ENCODE data around the gene ARRDC1.

Gene ARRDC1

GRCh38 chr9:137589441-137590122 lies 15.9 kb upstream of the ARRDC1 start:
- H3K4me3 ChIP-seq (ENCODE audit: low read depth, low read length, poor library complexity, severe bottlenecking) = peak overlapping the region; percentile 88
- TF ChIP-seq CTCF (IDR thresholded peaks at IDR 0.05; ENCODE audit: low read length) = no peak
- TF ChIP-seq EZH2 (IDR thresholded peaks at IDR 0.05; ENCODE audit: borderline replicate concordance, low read length) = no peak
- peak overlapping the region; percentile 94 for H3K4me2 ChIP-seq (ENCODE audit: low read length)
- H3K4me1 ChIP-seq (ENCODE audit: insufficient read depth, low read length, severe bottlenecking) = peaks cover 24% of the 10 kb centered on the region
- no peaks in the 10 kb centered on the region for H4K20me1 ChIP-seq (ENCODE audit: insufficient read depth, low read length)
- peaks cover 44% of the 10 kb centered on the region for H3K36me3 ChIP-seq (ENCODE audit: insufficient read depth, low read length)
- H3K27ac ChIP-seq (ENCODE audit: low read depth, low read length, poor library complexity, severe bottlenecking) = peak overlapping the region; percentile 41
- no peaks in the 10 kb centered on the region for H3K9me3 ChIP-seq (ENCODE audit: low read length)
- H3K9ac ChIP-seq (ENCODE audit: low read length) = peak overlapping the region; percentile 85
- no peak overlapping the region for H2AFZ ChIP-seq (ENCODE audit: low read length)
- H3K27me3 ChIP-seq (ENCODE audit: insufficient read depth, low read length) = no peaks in the 10 kb centered on the region; the same call in 1 of the 2 replicates
- no peaks in the 10 kb centered on the region for H3K9me2 ChIP-seq (ENCODE audit: low read depth, low read length)
- no peaks in the 10 kb centered on the region; the same call in 1 of the 2 replicates for H3K79me2 ChIP-seq (ENCODE audit: insufficient read depth, low read length)
- no peaks in the 10 kb centered on the region for H3F3A ChIP-seq (ENCODE audit: insufficient read depth, low read length)

GRCh38 chr9:137590123-137590468 lies 15.4 kb upstream of the ARRDC1 start:
- H3K79me2 ChIP-seq (ENCODE audit: insufficient read depth, low read length) = no peaks in the 10 kb centered on the region; the same call in 1 of the 2 replicates
- no peak overlapping the region for H2AFZ ChIP-seq (ENCODE audit: low read length)
- H4K20me1 ChIP-seq (ENCODE audit: insufficient read depth, low read length) = no peaks in the 10 kb centered on the region
- no peaks in the 10 kb centered on the region for H3K9me2 ChIP-seq (ENCODE audit: low read depth, low read length)
- H3F3A ChIP-seq (ENCODE audit: insufficient read depth, low read length) = no peaks in the 10 kb centered on the region
- H3K4me3 ChIP-seq (ENCODE audit: low read depth, low read length, poor library complexity, severe bottlenecking) = peak overlapping the region; percentile 88
- no peak overlapping the region for H3K27ac ChIP-seq (ENCODE audit: low read depth, low read length, poor library complexity, severe bottlenecking)
- H3K9me3 ChIP-seq (ENCODE audit: low read length) = no peaks in the 10 kb centered on the region
- H3K27me3 ChIP-seq (ENCODE audit: insufficient read depth, low read length) = no peaks in the 10 kb centered on the region; the same call in 1 of the 2 replicates
- H3K9ac ChIP-seq (ENCODE audit: low read length) = peak overlapping the region; percentile 85; the same call in 1 of the 2 replicates
- H3K4me2 ChIP-seq (ENCODE audit: low read length) = no peak overlapping the region
- peaks cover 39% of the 10 kb centered on the region for H3K36me3 ChIP-seq (ENCODE audit: insufficient read depth, low read length)
- peaks cover 24% of the 10 kb centered on the region for H3K4me1 ChIP-seq (ENCODE audit: insufficient read depth, low read length, severe bottlenecking)
- TF ChIP-seq CTCF (IDR thresholded peaks at IDR 0.05; ENCODE audit: low read length) = no peak
- TF ChIP-seq EZH2 (IDR thresholded peaks at IDR 0.05; ENCODE audit: borderline replicate concordance, low read length) = no peak

GRCh38 chr9:137590469-137591383 lies 14.8 kb upstream of the ARRDC1 start, which contains the start of gene ZMYND19:
TSS of gene ZMYND19 (minus strand) at chr9:137590512. CDS start at chr9:137590263, 249 bp downstream.
- H3F3A ChIP-seq (ENCODE audit: insufficient read depth, low read length) = no peaks in the 10 kb centered on the region
- H3K4me2 ChIP-seq (ENCODE audit: low read length) = peak within 1 kb of the TSS; percentile 99
- H3K4me1 ChIP-seq (ENCODE audit: insufficient read depth, low read length, severe bottlenecking) = peaks cover 24% of the 10 kb centered on the region
- H3K4me3 ChIP-seq (ENCODE audit: low read depth, low read length, poor library complexity, severe bottlenecking) = peak within 1 kb of the TSS; percentile 88
- no peaks in the 10 kb centered on the region; the same call in 1 of the 2 replicates for H3K79me2 ChIP-seq (ENCODE audit: insufficient read depth, low read length)
- no peak for TF ChIP-seq CTCF (IDR thresholded peaks at IDR 0.05; ENCODE audit: low read length)
- TF ChIP-seq EZH2 (IDR thresholded peaks at IDR 0.05; ENCODE audit: borderline replicate concordance, low read length) = no peak
- no peaks in the 10 kb centered on the region; the same call in 1 of the 2 replicates for H3K27me3 ChIP-seq (ENCODE audit: insufficient read depth, low read length)
- peaks cover 34% of the 10 kb centered on the region for H3K36me3 ChIP-seq (ENCODE audit: insufficient read depth, low read length)
- peak within 1 kb of the TSS; percentile 41 for H3K27ac ChIP-seq (ENCODE audit: low read depth, low read length, poor library complexity, severe bottlenecking)
- no peaks in the 10 kb centered on the region for H4K20me1 ChIP-seq (ENCODE audit: insufficient read depth, low read length)
- no peaks in the 10 kb centered on the region for H3K9me2 ChIP-seq (ENCODE audit: low read depth, low read length)
- no peaks in the 10 kb centered on the region for H3K9me3 ChIP-seq (ENCODE audit: low read length)
- peak within 1 kb of the TSS; percentile 85 for H3K9ac ChIP-seq (ENCODE audit: low read length)
- H2AFZ ChIP-seq (ENCODE audit: low read length) = no peak within 1 kb of the TSS
